ENCODE data around the gene MYCBPAP.

MYCBPAP gene

GRCh38 chr17:50507871-50508572, at the start of gene MYCBPAP:
TSS of gene MYCBPAP (plus strand) at chr17:50508439. CDS start at chr17:50508675, 236 bp downstream.
- no peak for FAIRE-seq

- no peak for FAIRE-seq
Observed at GRCh38 chr17:50458701-50459676, 49.2 kb upstream of the MYCBPAP start.

GRCh38 chr17:50459756-50460155, 48.5 kb upstream of the MYCBPAP start:
- FAIRE-seq, result no peak

- FAIRE-seq, result no peak
Observed at GRCh38 chr17:50460831-50461526, 47.3 kb upstream of the MYCBPAP start.

GRCh38 chr17:50461550-50462132, 46.6 kb upstream of the MYCBPAP start:
- no peak for FAIRE-seq

GRCh38 chr17:50462446-50462845, 45.8 kb upstream of the MYCBPAP start:
- no peak for FAIRE-seq

- FAIRE-seq, result no peak
Observed at GRCh38 chr17:50464121-50464520, 44.1 kb upstream of the MYCBPAP start.

GRCh38 chr17:50464736-50465135, 43.5 kb upstream of the MYCBPAP start:
- FAIRE-seq, result no peak

GRCh38 chr17:50465171-50465570, 43.1 kb upstream of the MYCBPAP start:
- FAIRE-seq, result no peak

GRCh38 chr17:50465635-50466034, 42.6 kb upstream of the MYCBPAP start:
- FAIRE-seq, result no peak

GRCh38 chr17:50466371-50467113, 41.7 kb upstream of the MYCBPAP start:
- FAIRE-seq, result no peak

GRCh38 chr17:50467114-50467854, 41.0 kb upstream of the MYCBPAP start:
- FAIRE-seq, result no peak

GRCh38 chr17:50467855-50468303, 40.4 kb upstream of the MYCBPAP start:
- FAIRE-seq, result no peak

- no peak for FAIRE-seq
Observed at GRCh38 chr17:50468304-50469207, 39.7 kb upstream of the MYCBPAP start, which contains the start of gene CHAD. TSS of gene CHAD (minus strand) at chr17:50468880. CDS start at chr17:50468813, 67 bp downstream.

- FAIRE-seq, result no peak
Observed at GRCh38 chr17:50469208-50469605, 39.0 kb upstream of the MYCBPAP start.

- no peak for FAIRE-seq
Observed at GRCh38 chr17:50469671-50470305, 38.5 kb upstream of the MYCBPAP start.

- no peak for FAIRE-seq
Observed at GRCh38 chr17:50470426-50470825, 37.8 kb upstream of the MYCBPAP start.

GRCh38 chr17:50471009-50471905, 37.0 kb upstream of the MYCBPAP start:
- FAIRE-seq, result no peak

Measured in colon (tissue), 2 donors.